PC-3 (cell line): ENCODE measurements around the gene COG5.

Experiments
- EZH2 ChIP-seq: fragments of 300-600 bp; sonication (generic); IDR thresholded peaks from one replicate; pipeline ENCODE4 v1.6.1; 2017; ENCODE audit warnings: antibody characterized with exemption, mild to moderate bottlenecking, low read length; ENCODE audit not compliant: unreplicated experiment
- TF ChIP-seq, protein P1 (sequence below): fragments of 300-600 bp; sonication (generic); conservative IDR thresholded peaks from 2 replicates; pipeline ENCODE4 v1.5.1; 2017; ENCODE audit warnings: antibody characterized with exemption, low read depth, mild to moderate bottlenecking, low read length

GRCh38 chr7:107185716-107186115, 378.0 kb downstream of the COG5 start:
- no peak for TF ChIP-seq EZH2
- TF ChIP-seq, protein P1, sequence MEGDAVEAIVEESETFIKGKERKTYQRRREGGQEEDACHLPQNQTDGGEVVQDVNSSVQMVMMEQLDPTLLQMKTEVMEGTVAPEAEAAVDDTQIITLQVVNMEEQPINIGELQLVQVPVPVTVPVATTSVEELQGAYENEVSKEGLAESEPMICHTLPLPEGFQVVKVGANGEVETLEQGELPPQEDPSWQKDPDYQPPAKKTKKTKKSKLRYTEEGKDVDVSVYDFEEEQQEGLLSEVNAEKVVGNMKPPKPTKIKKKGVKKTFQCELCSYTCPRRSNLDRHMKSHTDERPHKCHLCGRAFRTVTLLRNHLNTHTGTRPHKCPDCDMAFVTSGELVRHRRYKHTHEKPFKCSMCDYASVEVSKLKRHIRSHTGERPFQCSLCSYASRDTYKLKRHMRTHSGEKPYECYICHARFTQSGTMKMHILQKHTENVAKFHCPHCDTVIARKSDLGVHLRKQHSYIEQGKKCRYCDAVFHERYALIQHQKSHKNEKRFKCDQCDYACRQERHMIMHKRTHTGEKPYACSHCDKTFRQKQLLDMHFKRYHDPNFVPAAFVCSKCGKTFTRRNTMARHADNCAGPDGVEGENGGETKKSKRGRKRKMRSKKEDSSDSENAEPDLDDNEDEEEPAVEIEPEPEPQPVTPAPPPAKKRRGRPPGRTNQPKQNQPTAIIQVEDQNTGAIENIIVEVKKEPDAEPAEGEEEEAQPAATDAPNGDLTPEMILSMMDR = no peak
